MM.1S (cell line): ENCODE measurements around the gene CTU1.

Experiments
- EZH2 ChIP-seq: fragments of 300-600 bp; sonication (generic); optimal IDR thresholded peaks from 2 replicates; pipeline ENCODE3; 2017; ENCODE audit warnings: low read depth, mild to moderate bottlenecking, antibody characterized with exemption, low read length, mixed read lengths
- EZH2phosphoT487 ChIP-seq: fragments of 300-600 bp; sonication (generic); IDR thresholded peaks from 2 replicates; pipeline ENCODE4 v1.6.1; 2018; ENCODE audit warnings: antibody characterized with exemption, low read length
- TF ChIP-seq, protein P1 (sequence below): fragments of 300-600 bp; sonication (generic); IDR thresholded peaks from 2 replicates; pipeline ENCODE4 v1.5.1; 2016; ENCODE audit warnings: antibody characterized with exemption, low read length, mixed read lengths

DNA sequence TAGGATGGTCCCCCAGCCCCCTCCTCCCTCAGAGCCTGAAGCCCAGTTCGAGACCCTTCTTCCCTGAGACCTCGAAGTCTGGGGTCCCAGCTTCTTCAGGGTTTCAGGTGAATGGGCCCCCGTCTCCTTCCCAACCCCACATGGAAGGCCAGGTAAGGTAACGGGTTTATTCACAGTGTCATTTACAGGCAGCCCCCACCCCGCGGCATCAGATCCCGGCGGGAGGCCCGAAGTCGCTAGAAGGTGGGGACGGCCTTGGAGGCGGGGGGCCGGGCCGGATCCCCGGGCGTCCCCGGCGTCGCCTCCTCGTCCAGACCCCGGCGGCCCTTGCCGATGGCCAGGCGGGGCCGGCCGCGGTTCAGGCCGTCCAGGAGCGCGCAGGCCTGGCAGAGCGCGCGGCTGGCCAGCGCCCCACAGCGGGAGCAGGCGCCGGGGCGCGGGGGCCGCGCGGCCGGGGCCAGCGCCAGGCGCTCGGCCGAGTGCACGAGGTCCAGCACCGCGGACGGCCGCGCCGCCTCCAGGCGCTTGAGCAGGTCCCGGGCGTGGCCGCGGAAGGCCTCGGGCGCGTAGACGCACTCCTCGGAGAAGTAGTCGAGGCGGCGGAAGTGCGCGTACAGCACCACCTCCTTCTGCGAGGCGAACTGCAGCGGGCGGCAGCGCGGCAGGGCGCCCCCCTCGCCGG, 9.7 kb downstream of the CTU1 start:
- TF ChIP-seq, protein P1, sequence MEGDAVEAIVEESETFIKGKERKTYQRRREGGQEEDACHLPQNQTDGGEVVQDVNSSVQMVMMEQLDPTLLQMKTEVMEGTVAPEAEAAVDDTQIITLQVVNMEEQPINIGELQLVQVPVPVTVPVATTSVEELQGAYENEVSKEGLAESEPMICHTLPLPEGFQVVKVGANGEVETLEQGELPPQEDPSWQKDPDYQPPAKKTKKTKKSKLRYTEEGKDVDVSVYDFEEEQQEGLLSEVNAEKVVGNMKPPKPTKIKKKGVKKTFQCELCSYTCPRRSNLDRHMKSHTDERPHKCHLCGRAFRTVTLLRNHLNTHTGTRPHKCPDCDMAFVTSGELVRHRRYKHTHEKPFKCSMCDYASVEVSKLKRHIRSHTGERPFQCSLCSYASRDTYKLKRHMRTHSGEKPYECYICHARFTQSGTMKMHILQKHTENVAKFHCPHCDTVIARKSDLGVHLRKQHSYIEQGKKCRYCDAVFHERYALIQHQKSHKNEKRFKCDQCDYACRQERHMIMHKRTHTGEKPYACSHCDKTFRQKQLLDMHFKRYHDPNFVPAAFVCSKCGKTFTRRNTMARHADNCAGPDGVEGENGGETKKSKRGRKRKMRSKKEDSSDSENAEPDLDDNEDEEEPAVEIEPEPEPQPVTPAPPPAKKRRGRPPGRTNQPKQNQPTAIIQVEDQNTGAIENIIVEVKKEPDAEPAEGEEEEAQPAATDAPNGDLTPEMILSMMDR, result no peak
- no peak for TF ChIP-seq EZH2
- TF ChIP-seq EZH2phosphoT487, result no peak
